K562 (cell line): ENCODE measurements around the gene ECHDC1. TPM values are rescaled to one million over a fixed set of nuclear protein-coding genes. Genes with fewer than 3 reads are reported as not detected.

Source experiments
- DIDO1 ChIP-seq: fragments of 450-650 bp; IDR thresholded peaks from 2 replicates; pipeline ENCODE4 v1.6.1; 2016; ENCODE audit warnings: low read depth, missing biosample characterization, missing genetic modification characterization
- GATA2 ChIP-seq: sonication (generic); formaldehyde crosslinking; IDR thresholded peaks from 2 replicates; pipeline ENCODE4 v1.4.0; 2020; ENCODE audit warnings: mild to moderate bottlenecking, missing genetic modification reagents
- RBM14 ChIP-seq: fragments of 200-400 bp; formaldehyde crosslinking; IDR thresholded peaks from 2 replicates; pipeline ENCODE4 v1.6.1; 2018; ENCODE audit warnings: low read depth, mild to moderate bottlenecking, low read length, moderate library complexity, borderline replicate concordance; ENCODE audit not compliant: insufficient read depth
- SMAD1 ChIP-seq: fragments of 150-350 bp; IDR thresholded peaks from 2 replicates; pipeline ENCODE4 v1.6.1; 2014; ENCODE audit warnings: low read length, low read depth; ENCODE audit not compliant: partially characterized antibody
- polyA plus RNA-seq, 8 experiments: library from polyadenylated mRNA; depleted of rRNA in 4 of 8; stranded (reverse) in 5 of 8; unstranded in 3 of 8; fragments of >200 nt; fragmentation: Nextera tagmentation in 2 of 8; fragmentation: Illumina TruSeq in 1 of 8; extraction: Ambion mirVana in 2 of 8; extraction: Trizol in 1 of 8; gene quantifications; 2 replicates each; pipeline versions ENCODE4 v1.2.1 to v1.2.3, GENCODE V29; 2011 to 2014; ENCODE audit warnings: inconsistent platforms in 1 of 8, missing spikeins in 1 of 8
- total RNA-seq, 7 experiments: library from RNA; depleted of rRNA in 6 of 7; stranded (reverse); fragments of >200 nt in 6 of 7; fragmentation: Illumina TruSeq in 2 of 7; extraction: Trizol in 2 of 7; gene quantifications; 2 replicates each; pipeline versions ENCODE4 v1.2.1 to v1.2.3, GENCODE V29; 2011 to 2021; ENCODE audit warnings: low replicate concordance in 1 of 7
- TF ChIP-seq, protein P1 (sequence below): fragments of 200-600 bp; sonication (generic); IDR thresholded peaks from one replicate; pipeline ENCODE4 v1.6.1; 2012; ENCODE audit warnings: mild to moderate bottlenecking, low read depth, low read length, inconsistent platforms
- TF ChIP-seq, protein P2 (sequence below): fragments of 250-450 bp; sonication (Bioruptor Pico); IDR thresholded peaks from 2 replicates; pipeline ENCODE4 v1.8.0; 2021; ENCODE audit warnings: borderline replicate concordance, mild to moderate bottlenecking, moderate library complexity; ENCODE audit not compliant: poor library complexity, severe bottlenecking
- TF ChIP-seq, protein P3 (sequence below): fragments of 450-650 bp; IDR thresholded peaks from 2 replicates; pipeline ENCODE4 v1.6.1; 2017; ENCODE audit warnings: antibody characterized with exemption, mild to moderate bottlenecking

ECHDC1 gene
- total and polyA plus RNA-seq, 9 of the 15 experiments (the other 6 are each of a cell fraction or from before 2014, with no cell fraction given): 58.0 to 105 (median 78.6) TPM

DNA sequence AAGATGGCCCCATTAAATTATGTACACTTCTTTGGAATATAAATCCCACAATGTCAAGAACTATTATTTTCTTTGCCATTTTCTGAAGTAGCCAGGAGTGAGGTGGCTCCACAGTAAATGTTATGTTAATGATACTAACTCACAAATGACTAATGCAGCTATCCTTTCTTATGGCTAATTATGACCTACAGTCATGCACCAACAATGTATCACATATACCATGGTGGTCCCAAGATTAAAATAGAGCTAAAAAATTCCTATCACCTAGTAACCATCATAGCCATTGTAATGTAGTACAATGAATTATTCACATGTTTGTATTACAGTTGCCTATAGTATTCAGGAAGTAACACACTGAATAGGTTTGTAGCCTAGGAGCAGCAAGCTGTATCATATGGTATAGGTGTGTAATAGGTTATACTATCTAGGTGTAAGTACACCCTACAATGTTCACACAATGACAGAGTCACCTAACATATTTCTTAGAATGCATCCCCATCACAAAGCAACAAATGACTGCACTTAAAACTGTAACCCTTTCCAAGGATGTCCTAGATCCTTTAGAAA, 15.3 kb downstream of the ECHDC1 start (continued):
- TF ChIP-seq, protein P1, sequence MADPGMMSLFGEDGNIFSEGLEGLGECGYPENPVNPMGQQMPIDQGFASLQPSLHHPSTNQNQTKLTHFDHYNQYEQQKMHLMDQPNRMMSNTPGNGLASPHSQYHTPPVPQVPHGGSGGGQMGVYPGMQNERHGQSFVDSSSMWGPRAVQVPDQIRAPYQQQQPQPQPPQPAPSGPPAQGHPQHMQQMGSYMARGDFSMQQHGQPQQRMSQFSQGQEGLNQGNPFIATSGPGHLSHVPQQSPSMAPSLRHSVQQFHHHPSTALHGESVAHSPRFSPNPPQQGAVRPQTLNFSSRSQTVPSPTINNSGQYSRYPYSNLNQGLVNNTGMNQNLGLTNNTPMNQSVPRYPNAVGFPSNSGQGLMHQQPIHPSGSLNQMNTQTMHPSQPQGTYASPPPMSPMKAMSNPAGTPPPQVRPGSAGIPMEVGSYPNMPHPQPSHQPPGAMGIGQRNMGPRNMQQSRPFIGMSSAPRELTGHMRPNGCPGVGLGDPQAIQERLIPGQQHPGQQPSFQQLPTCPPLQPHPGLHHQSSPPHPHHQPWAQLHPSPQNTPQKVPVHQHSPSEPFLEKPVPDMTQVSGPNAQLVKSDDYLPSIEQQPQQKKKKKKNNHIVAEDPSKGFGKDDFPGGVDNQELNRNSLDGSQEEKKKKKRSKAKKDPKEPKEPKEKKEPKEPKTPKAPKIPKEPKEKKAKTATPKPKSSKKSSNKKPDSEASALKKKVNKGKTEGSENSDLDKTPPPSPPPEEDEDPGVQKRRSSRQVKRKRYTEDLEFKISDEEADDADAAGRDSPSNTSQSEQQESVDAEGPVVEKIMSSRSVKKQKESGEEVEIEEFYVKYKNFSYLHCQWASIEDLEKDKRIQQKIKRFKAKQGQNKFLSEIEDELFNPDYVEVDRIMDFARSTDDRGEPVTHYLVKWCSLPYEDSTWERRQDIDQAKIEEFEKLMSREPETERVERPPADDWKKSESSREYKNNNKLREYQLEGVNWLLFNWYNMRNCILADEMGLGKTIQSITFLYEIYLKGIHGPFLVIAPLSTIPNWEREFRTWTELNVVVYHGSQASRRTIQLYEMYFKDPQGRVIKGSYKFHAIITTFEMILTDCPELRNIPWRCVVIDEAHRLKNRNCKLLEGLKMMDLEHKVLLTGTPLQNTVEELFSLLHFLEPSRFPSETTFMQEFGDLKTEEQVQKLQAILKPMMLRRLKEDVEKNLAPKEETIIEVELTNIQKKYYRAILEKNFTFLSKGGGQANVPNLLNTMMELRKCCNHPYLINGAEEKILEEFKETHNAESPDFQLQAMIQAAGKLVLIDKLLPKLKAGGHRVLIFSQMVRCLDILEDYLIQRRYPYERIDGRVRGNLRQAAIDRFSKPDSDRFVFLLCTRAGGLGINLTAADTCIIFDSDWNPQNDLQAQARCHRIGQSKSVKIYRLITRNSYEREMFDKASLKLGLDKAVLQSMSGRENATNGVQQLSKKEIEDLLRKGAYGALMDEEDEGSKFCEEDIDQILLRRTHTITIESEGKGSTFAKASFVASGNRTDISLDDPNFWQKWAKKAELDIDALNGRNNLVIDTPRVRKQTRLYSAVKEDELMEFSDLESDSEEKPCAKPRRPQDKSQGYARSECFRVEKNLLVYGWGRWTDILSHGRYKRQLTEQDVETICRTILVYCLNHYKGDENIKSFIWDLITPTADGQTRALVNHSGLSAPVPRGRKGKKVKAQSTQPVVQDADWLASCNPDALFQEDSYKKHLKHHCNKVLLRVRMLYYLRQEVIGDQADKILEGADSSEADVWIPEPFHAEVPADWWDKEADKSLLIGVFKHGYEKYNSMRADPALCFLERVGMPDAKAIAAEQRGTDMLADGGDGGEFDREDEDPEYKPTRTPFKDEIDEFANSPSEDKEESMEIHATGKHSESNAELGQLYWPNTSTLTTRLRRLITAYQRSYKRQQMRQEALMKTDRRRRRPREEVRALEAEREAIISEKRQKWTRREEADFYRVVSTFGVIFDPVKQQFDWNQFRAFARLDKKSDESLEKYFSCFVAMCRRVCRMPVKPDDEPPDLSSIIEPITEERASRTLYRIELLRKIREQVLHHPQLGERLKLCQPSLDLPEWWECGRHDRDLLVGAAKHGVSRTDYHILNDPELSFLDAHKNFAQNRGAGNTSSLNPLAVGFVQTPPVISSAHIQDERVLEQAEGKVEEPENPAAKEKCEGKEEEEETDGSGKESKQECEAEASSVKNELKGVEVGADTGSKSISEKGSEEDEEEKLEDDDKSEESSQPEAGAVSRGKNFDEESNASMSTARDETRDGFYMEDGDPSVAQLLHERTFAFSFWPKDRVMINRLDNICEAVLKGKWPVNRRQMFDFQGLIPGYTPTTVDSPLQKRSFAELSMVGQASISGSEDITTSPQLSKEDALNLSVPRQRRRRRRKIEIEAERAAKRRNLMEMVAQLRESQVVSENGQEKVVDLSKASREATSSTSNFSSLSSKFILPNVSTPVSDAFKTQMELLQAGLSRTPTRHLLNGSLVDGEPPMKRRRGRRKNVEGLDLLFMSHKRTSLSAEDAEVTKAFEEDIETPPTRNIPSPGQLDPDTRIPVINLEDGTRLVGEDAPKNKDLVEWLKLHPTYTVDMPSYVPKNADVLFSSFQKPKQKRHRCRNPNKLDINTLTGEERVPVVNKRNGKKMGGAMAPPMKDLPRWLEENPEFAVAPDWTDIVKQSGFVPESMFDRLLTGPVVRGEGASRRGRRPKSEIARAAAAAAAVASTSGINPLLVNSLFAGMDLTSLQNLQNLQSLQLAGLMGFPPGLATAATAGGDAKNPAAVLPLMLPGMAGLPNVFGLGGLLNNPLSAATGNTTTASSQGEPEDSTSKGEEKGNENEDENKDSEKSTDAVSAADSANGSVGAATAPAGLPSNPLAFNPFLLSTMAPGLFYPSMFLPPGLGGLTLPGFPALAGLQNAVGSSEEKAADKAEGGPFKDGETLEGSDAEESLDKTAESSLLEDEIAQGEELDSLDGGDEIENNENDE: no peak
- TF ChIP-seq DIDO1 (tag): no peak
- TF ChIP-seq SMAD1: no peak
- TF ChIP-seq, protein P2, sequence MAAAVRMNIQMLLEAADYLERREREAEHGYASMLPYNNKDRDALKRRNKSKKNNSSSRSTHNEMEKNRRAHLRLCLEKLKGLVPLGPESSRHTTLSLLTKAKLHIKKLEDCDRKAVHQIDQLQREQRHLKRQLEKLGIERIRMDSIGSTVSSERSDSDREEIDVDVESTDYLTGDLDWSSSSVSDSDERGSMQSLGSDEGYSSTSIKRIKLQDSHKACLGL (CRISPR knock-in tag): no peak
- TF ChIP-seq, protein P3, sequence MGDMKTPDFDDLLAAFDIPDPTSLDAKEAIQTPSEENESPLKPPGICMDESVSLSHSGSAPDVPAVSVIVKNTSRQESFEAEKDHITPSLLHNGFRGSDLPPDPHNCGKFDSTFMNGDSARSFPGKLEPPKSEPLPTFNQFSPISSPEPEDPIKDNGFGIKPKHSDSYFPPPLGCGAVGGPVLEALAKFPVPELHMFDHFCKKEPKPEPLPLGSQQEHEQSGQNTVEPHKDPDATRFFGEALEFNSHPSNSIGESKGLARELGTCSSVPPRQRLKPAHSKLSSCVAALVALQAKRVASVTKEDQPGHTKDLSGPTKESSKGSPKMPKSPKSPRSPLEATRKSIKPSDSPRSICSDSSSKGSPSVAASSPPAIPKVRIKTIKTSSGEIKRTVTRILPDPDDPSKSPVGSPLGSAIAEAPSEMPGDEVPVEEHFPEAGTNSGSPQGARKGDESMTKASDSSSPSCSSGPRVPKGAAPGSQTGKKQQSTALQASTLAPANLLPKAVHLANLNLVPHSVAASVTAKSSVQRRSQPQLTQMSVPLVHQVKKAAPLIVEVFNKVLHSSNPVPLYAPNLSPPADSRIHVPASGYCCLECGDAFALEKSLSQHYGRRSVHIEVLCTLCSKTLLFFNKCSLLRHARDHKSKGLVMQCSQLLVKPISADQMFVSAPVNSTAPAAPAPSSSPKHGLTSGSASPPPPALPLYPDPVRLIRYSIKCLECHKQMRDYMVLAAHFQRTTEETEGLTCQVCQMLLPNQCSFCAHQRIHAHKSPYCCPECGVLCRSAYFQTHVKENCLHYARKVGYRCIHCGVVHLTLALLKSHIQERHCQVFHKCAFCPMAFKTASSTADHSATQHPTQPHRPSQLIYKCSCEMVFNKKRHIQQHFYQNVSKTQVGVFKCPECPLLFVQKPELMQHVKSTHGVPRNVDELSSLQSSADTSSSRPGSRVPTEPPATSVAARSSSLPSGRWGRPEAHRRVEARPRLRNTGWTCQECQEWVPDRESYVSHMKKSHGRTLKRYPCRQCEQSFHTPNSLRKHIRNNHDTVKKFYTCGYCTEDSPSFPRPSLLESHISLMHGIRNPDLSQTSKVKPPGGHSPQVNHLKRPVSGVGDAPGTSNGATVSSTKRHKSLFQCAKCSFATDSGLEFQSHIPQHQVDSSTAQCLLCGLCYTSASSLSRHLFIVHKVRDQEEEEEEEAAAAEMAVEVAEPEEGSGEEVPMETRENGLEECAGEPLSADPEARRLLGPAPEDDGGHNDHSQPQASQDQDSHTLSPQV: no peak
- no peak for TF ChIP-seq RBM14
- no peak for TF ChIP-seq GATA2
